ENCODE data around the gene FBLN2. TPM values are rescaled to one million over a fixed set of nuclear protein-coding genes. Genes with fewer than 3 reads are reported as not detected.

Gene FBLN2
- polyA plus RNA-seq, 2 of the 4 experiments (the other 2 are of a cell fraction), result 1.1 to 2.7 TPM

DNA sequence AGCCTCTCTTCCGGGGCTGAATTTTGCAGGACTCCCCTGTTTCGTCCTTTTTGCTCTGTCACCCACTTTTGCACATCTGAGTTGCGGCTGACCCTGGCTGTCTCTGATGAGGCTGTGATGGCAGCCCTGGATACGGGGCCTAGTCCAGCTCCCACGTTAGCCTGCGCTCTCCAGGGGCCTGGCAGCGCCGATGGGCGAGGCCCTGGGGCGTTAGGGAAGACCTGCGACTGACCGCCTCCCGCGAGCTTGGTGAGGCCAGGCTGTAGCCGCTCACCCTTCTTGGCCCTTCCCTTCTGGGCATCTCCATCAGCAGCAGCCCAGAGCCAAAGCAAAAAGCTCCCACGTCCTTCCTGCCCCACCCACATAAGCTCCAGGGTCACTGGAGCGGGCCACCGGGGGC lies 85.2 kb downstream of the FBLN2 start:
- WGBS (ENCODE audit: missing lambda C conversion rate), result 83% methylated on average over 17 of the region's 18 CpGs
- no peaks in the 10 kb centered on the region for H3K9me3 ChIP-seq
- FAIRE-seq (no peak), ATAC-seq (no peak), DNase-seq (ENCODE audit: low read depth in 1 of 2, low spot score in 1 of 2) (no peak)
- no peak overlapping the region for H3K27ac ChIP-seq
- CTCF ChIA-PET, result interaction anchor here (1.0 to 36.5 kb wide), 5 partner anchors 12 to 542 kb away, joined by 3 to 1096 read pairs (median 4); partner anchors contain the start of gene WNT7A
- no peak for TF ChIP-seq CHD4 (IDR thresholded peaks at IDR 0.05; ENCODE audit: borderline replicate concordance)
- no peak for TF ChIP-seq HOXB13 (CRISPR knock-in tag; IDR thresholded peaks at IDR 0.05; ENCODE audit: low read depth)
- no peak for TF ChIP-seq HDAC2 (IDR thresholded peaks at IDR 0.05)
- no peak for TF ChIP-seq SMC3 (IDR thresholded peaks at IDR 0.05)
- no peak for TF ChIP-seq BHLHE40 (IDR thresholded peaks at IDR 0.05; ENCODE audit: low read depth, low read length)
- no peak for TF ChIP-seq NFE2L2 (conservative IDR thresholded peaks at IDR 0.05; ENCODE audit: low read length)
- TF ChIP-seq EP300 (IDR thresholded peaks at IDR 0.05), result no peak
- TF ChIP-seq JUNB (IDR thresholded peaks at IDR 0.05), result no peak
- no peak for TF ChIP-seq MAZ (IDR thresholded peaks at IDR 0.05; ENCODE audit: borderline replicate concordance, low read depth, low read length)
- no peak for TF ChIP-seq ZC3H11A (IDR thresholded peaks at IDR 0.05)
- TF ChIP-seq, protein P1, sequence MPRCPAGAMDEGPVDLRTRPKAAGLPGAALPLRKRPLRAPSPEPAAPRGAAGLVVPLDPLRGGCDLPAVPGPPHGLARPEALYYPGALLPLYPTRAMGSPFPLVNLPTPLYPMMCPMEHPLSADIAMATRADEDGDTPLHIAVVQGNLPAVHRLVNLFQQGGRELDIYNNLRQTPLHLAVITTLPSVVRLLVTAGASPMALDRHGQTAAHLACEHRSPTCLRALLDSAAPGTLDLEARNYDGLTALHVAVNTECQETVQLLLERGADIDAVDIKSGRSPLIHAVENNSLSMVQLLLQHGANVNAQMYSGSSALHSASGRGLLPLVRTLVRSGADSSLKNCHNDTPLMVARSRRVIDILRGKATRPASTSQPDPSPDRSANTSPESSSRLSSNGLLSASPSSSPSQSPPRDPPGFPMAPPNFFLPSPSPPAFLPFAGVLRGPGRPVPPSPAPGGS (IDR thresholded peaks at IDR 0.05), result no peak
- no peak for TF ChIP-seq CEBPB (IDR thresholded peaks at IDR 0.05)
- TF ChIP-seq RARB (CRISPR knock-in tag; IDR thresholded peaks at IDR 0.05), result no peak
- TF ChIP-seq CTCF (IDR thresholded peaks at IDR 0.05), result no peak
- no peak for TF ChIP-seq EHMT2 (IDR thresholded peaks at IDR 0.05; ENCODE audit: low read depth)
- no peak for TF ChIP-seq PHF8 (IDR thresholded peaks at IDR 0.05; ENCODE audit: borderline replicate concordance, low read depth)
- no peak for TF ChIP-seq TP53 (CRISPR knock-in tag; IDR thresholded peaks at IDR 0.05)
- TF ChIP-seq NR3C1 (IDR thresholded peaks at IDR 0.05), result no peak
- no peaks in the 10 kb centered on the region for H3K4me1 ChIP-seq
- H3K4me2 ChIP-seq, result no peak overlapping the region
- POLR2A ChIA-PET, result interaction anchor here (0.6 kb wide), 1 partner anchor 47 kb away, joined by 4 read pairs; no protein-coding TSS in a partner anchor
- H3K4me3 ChIP-seq, result no peak overlapping the region

- FAIRE-seq (no peak), ATAC-seq (no peak), DNase-seq (ENCODE audit: low read depth in 1 of 2, low spot score in 1 of 2) (no peak)
- no peak for TF ChIP-seq RNF2 (IDR thresholded peaks at IDR 0.05; ENCODE audit: borderline replicate concordance, low read depth)
- TF ChIP-seq ZSCAN20 (CRISPR knock-in tag; IDR thresholded peaks at IDR 0.05), result no peak
- no peak for TF ChIP-seq E2F6 (IDR thresholded peaks at IDR 0.05; ENCODE audit: borderline replicate concordance, low read depth)
- TF ChIP-seq, protein P2, sequence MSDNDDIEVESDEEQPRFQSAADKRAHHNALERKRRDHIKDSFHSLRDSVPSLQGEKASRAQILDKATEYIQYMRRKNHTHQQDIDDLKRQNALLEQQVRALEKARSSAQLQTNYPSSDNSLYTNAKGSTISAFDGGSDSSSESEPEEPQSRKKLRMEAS (IDR thresholded peaks at IDR 0.05), result no peak
- TF ChIP-seq ATOH8 (CRISPR knock-in tag; IDR thresholded peaks at IDR 0.05; ENCODE audit: low read depth), result no peak
- TF ChIP-seq REST (IDR thresholded peaks at IDR 0.05), result no peak
- TF ChIP-seq, protein P3, sequence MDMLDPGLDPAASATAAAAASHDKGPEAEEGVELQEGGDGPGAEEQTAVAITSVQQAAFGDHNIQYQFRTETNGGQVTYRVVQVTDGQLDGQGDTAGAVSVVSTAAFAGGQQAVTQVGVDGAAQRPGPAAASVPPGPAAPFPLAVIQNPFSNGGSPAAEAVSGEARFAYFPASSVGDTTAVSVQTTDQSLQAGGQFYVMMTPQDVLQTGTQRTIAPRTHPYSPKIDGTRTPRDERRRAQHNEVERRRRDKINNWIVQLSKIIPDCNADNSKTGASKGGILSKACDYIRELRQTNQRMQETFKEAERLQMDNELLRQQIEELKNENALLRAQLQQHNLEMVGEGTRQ (IDR thresholded peaks at IDR 0.05), result no peak
- TF ChIP-seq EHMT2 (IDR thresholded peaks at IDR 0.05; ENCODE audit: low read depth), result no peak
- WGBS (ENCODE audit: missing lambda C conversion rate), result 75% methylated on average over 6 of the region's 10 CpGs
- Histone ChIP-seq H3K4me1 (no peaks in the 10 kb centered on the region), H3K4me3 (no peak overlapping the region), H3K4me2 (no peak overlapping the region), H3K9me3 (no peaks in the 10 kb centered on the region), H3K27ac (no peak overlapping the region)
- ChIA-PET POLR2A (interaction anchor here (0.6 kb wide), 1 partner anchor 47 kb away, joined by 4 read pairs; no protein-coding TSS in a partner anchor), CTCF (interaction anchor here (1.1 to 36.5 kb wide), 4 partner anchors 12 to 246 kb away, joined by 4 to 1096 read pairs (median 130); partner anchors contain the start of gene WNT7A)
Observed at GRCh38 chr3:13634615-13635014, 85.7 kb downstream of the FBLN2 start.

All from A549 (cell line).